B cell (primary cell): Measurements from ENCODE around the gene NPS. TPM values are rescaled to one million over a fixed set of nuclear protein-coding genes. Genes with fewer than 3 reads are reported as not detected.

Source experiments
- ATAC-seq: fragments of 200-7000 bp; cut with Tn5 transposase; one replicate; pipeline ENCODE4 v1.10.0; 2021; ENCODE audit warnings: low read depth, mild to moderate bottlenecking, moderate number of reproducible peaks, moderate library complexity
- CTCF ChIA-PET: fragments of 350-600 bp; sonication (Branson Sonifier 250); formaldehyde crosslinking; loops from one replicate; lab custom pipeline; 2021; ENCODE audit warnings: antibody characterized with exemption, inconsistent platforms; lab: Charles Lee
- POLR2A ChIA-PET: fragments of 350-600 bp; sonication (Branson Sonifier 250); formaldehyde crosslinking; loops from one replicate; lab custom pipeline; 2021; ENCODE audit warnings: antibody characterized with exemption; lab: Charles Lee
- DNase-seq: peaks from one replicate; pipeline ENCODE4 v3.0.0; 2013
- H2AFZ ChIP-seq: 2 replicates; pipeline ENCODE4 v1.6.1; 2012; ENCODE audit warnings: mild to moderate bottlenecking, low read depth, low read length; ENCODE audit not compliant: insufficient read depth, poor library complexity, severe bottlenecking
- H3K27ac ChIP-seq, 2 donors: 1 replicate in 1 of 2; 2 replicates in 1 of 2; pipeline ENCODE4 v1.5.1; 2012 to 2013; ENCODE audit warnings: low read length in 2 of 2, mild to moderate bottlenecking in 2 of 2, moderate library complexity in 1 of 2
- H3K27me3 ChIP-seq, 4 experiments: fragments of 200-600 bp in 1 of 4; sonication (generic) in 1 of 4; replicated peaks in 1 of 4; 1 replicate in 2 of 4; 2 replicates in 2 of 4; pipeline versions ENCODE4 v1.6.1 to v1.7.0; 2013 to 2016; ENCODE audit warnings: low read length in 3 of 4, mild to moderate bottlenecking in 2 of 4, mixed read lengths in 1 of 4, moderate library complexity in 1 of 4; ENCODE audit not compliant: insufficient read depth in 4 of 4, control insufficient read depth in 3 of 4; ENCODE audit errors: control extremely low read depth in 1 of 4
- H3K36me3 ChIP-seq, 2 experiments: replicated peaks in 1 of 2; 1 replicate in 1 of 2; 2 replicates in 1 of 2; pipeline versions ENCODE4 v1.6.1 to v1.7.1; 2013; ENCODE audit warnings: low read length in 1 of 2; ENCODE audit not compliant: insufficient read depth in 2 of 2, control insufficient read depth in 1 of 2; ENCODE audit errors: control extremely low read depth in 1 of 2, extremely low read depth in 1 of 2
- H3K4me1 ChIP-seq, 2 donors: fragments of 200-600 bp in 1 of 2; sonication (generic) in 1 of 2; 1 replicate in 1 of 2; 2 replicates in 1 of 2; pipeline versions ENCODE4 v1.5.1 to v1.6.1; 2013 to 2017; ENCODE audit warnings: low read length in 2 of 2; ENCODE audit not compliant: control insufficient read depth in 2 of 2, insufficient read depth in 2 of 2
- H3K4me2 ChIP-seq: replicated peaks from 2 replicates; pipeline ENCODE3; 2012; ENCODE audit warnings: mild to moderate bottlenecking, low read depth, low read length; ENCODE audit not compliant: poor library complexity, severe bottlenecking
- H3K4me3 ChIP-seq, 5 experiments: fragments of 200-600 bp in 1 of 5; sonication (generic) in 1 of 5; 1 replicate in 3 of 5; 2 replicates in 2 of 5; pipeline versions ENCODE4 v1.5.1 to v1.7.0; 2011 to 2016; ENCODE audit warnings: low read length in 4 of 5, mild to moderate bottlenecking in 4 of 5, low read depth in 2 of 5, control low read depth in 1 of 5, moderate library complexity in 1 of 5; ENCODE audit not compliant: insufficient read depth in 1 of 5; ENCODE audit errors: control extremely low read depth in 1 of 5, extremely low read depth in 1 of 5
- H3K79me2 ChIP-seq: fragments of 200-600 bp; sonication (generic); one replicate; pipeline ENCODE4 v1.6.0; 2016; ENCODE audit warnings: low read length; ENCODE audit not compliant: control insufficient read depth, insufficient read depth
- H3K9ac ChIP-seq: fragments of 200-600 bp; sonication (generic); 2 replicates; pipeline ENCODE4 v1.6.1; 2017; ENCODE audit warnings: mild to moderate bottlenecking, low read length, moderate library complexity
- H3K9me3 ChIP-seq, 3 donors: one replicate each; pipeline versions ENCODE4 v1.6.1 to v1.7.1; 2013; ENCODE audit warnings: low read length in 2 of 3; ENCODE audit not compliant: control insufficient read depth in 2 of 3, insufficient read depth in 1 of 3; ENCODE audit errors: control extremely low read depth in 1 of 3
- H4K20me1 ChIP-seq: 2 replicates; pipeline ENCODE4 v1.6.0; 2012; ENCODE audit warnings: mild to moderate bottlenecking, low read length; ENCODE audit not compliant: insufficient read depth, control insufficient read depth, poor library complexity, severe bottlenecking
- H3K27ac Mint-ChIP-seq: one replicate; pipeline ENCODE4 v1.8.0; 2021; ENCODE audit warnings: mixed read lengths
- H3K27me3 Mint-ChIP-seq: one replicate; pipeline ENCODE4 v1.8.0; 2021; ENCODE audit warnings: mixed read lengths
- H3K4me1 Mint-ChIP-seq: one replicate; pipeline ENCODE4 v1.8.0; 2021; ENCODE audit warnings: mixed read lengths
- H3K4me3 Mint-ChIP-seq: one replicate; pipeline ENCODE4 v1.8.0; 2021; ENCODE audit warnings: mixed read lengths
- H3K9me3 Mint-ChIP-seq: one replicate; pipeline ENCODE4 v1.8.0; 2022; ENCODE audit warnings: mixed read lengths; ENCODE audit not compliant: insufficient read depth
- CTCF ChIP-seq: fragments of 200-600 bp; IDR thresholded peaks from one replicate; pipeline ENCODE4 v1.8.0; 2022; ENCODE audit warnings: antibody characterized with exemption, mild to moderate bottlenecking
- EZH2 ChIP-seq: IDR thresholded peaks from 2 replicates; pipeline ENCODE4 v1.6.1; 2012; ENCODE audit warnings: borderline replicate concordance, low read depth, mild to moderate bottlenecking, moderate library complexity, low read length; ENCODE audit not compliant: insufficient read depth, poor library complexity, severe bottlenecking
- WGBS: methylation state at CpG from one replicate; pipeline ENCODE4 v1.1.5; 2013; ENCODE audit warnings: missing lambda C conversion rate; ENCODE audit not compliant: insufficient coverage; 5-methylcytosine and 5-hydroxymethylcytosine counted together
- intact Hi-C: fragments of 100-400 bp; cut with micrococcal nuclease; formaldehyde crosslinking; loops from one replicate; pipeline ENCODE4 v1.10.0; 2022
- polyA plus RNA-seq: library from polyadenylated mRNA; depleted of rRNA; stranded (reverse); fragments of >200 nt; gene quantifications from 2 replicates; pipeline ENCODE4 v1.2.3, GENCODE V29; 2012
- total RNA-seq, 2 donors: library from RNA; stranded (reverse); fragments of 120-200 nt in 1 of 2; gene quantifications; 1 replicate in 1 of 2; 2 replicates in 1 of 2; pipeline versions ENCODE4 v1.2.3 to v1.2.4, GENCODE V29; 2013 to 2022

Gene NPS
- total and polyA plus RNA-seq, 2 donors (not counting 1 experiment from before 2014, with no cell fraction given) = not detected

- WGBS = no CpG with 5 or more reads among the region's 1 CpG
- Histone ChIP-seq H3K4me2 (no peak overlapping the region), H3K4me3 (no peak overlapping the region), H3K4me1 (no peaks in the 10 kb centered on the region), H3K27me3 (no peaks in the 10 kb centered on the region), H4K20me1 (no peaks in the 10 kb centered on the region), H2AFZ (no peak overlapping the region), H3K36me3 (no peaks in the 10 kb centered on the region), H3K9ac (no peak overlapping the region), H3K9me3 (peaks cover 0 to 28% (median 0%) of the 10 kb centered on the region in 3 donors), H3K79me2 (no peaks in the 10 kb centered on the region), H3K27ac (no peak overlapping the region)
- ChIA-PET POLR2A (no interaction called here), CTCF (no interaction called here)
- no peaks in the 10 kb centered on the region for H3K27me3 Mint-ChIP-seq
- DNase-seq (no peak), ATAC-seq (no peak)
- TF ChIP-seq EZH2 (no peak), CTCF (no peak)
- no peak overlapping the region for H3K4me3 Mint-ChIP-seq
- no peaks in the 10 kb centered on the region for H3K4me1 Mint-ChIP-seq
- no peak overlapping the region for H3K27ac Mint-ChIP-seq
- intact Hi-C loops = no loop called here
- no peaks in the 10 kb centered on the region for H3K9me3 Mint-ChIP-seq
Observed at GRCh38 chr10:127534496-127534895, 14.6 kb upstream of the NPS start.

- H3K27me3 ChIP-seq = no peaks in the 10 kb centered on the region
- TF ChIP-seq CTCF = no peak
- no peak for TF ChIP-seq EZH2
- H3K4me3 Mint-ChIP-seq = no peak overlapping the region
Observed at GRCh38 chr10:127535802-127536515, 13.2 kb upstream of the NPS start.

More at GRCh38 chr10:127535802-127536515, 13.2 kb upstream of the NPS start:
- ATAC-seq (no peak), DNase-seq (no peak)
- no peak overlapping the region for H3K9ac ChIP-seq
- Mint-ChIP-seq H3K4me1 (no peaks in the 10 kb centered on the region), H3K9me3 (no peaks in the 10 kb centered on the region), H3K27ac (no peak overlapping the region), H3K27me3 (no peaks in the 10 kb centered on the region)
- H2AFZ ChIP-seq = no peak overlapping the region
- no peaks in the 10 kb centered on the region for H3K4me1 ChIP-seq
- ChIA-PET POLR2A (no interaction called here), CTCF (no interaction called here)
- peaks cover 0 to 28% (median 0%) of the 10 kb centered on the region in 3 donors for H3K9me3 ChIP-seq
- H4K20me1 ChIP-seq = no peaks in the 10 kb centered on the region
- WGBS = 32% methylated on average over 2 of the region's 8 CpGs
- H3K4me2 ChIP-seq = no peak overlapping the region
- intact Hi-C loops = no loop called here
- H3K27ac ChIP-seq = no peak overlapping the region
- H3K79me2 ChIP-seq = no peaks in the 10 kb centered on the region
- H3K36me3 ChIP-seq = no peaks in the 10 kb centered on the region
- no peak overlapping the region for H3K4me3 ChIP-seq
